CD14-positive monocyte (primary cell): ENCODE data around the gene OLFM1. TPM values are rescaled to one million over a fixed set of nuclear protein-coding genes. Genes with fewer than 3 reads are reported as not detected.
A peak's percentile ranks its signal among the peaks of the same experiment; 100 is the strongest.

Source experiments
- DNase-seq, 3 donors: peaks; one replicate each; pipeline ENCODE4 v3.0.0-alpha.2; 2011 to 2022
- H2AFZ ChIP-seq: 2 replicates; pipeline ENCODE4 v1.6.0; 2012; ENCODE audit warnings: mild to moderate bottlenecking, low read depth, low read length, inconsistent platforms; ENCODE audit not compliant: insufficient read depth, poor library complexity, severe bottlenecking
- H3K27ac ChIP-seq, 2 donors: 1 replicate in 1 of 2; 2 replicates in 1 of 2; pipeline ENCODE4 v1.5.1; 2012 to 2013; ENCODE audit warnings: low read length in 2 of 2, control low read depth in 1 of 2, inconsistent platforms in 1 of 2, low read depth in 1 of 2, mild to moderate bottlenecking in 1 of 2
- H3K27me3 ChIP-seq, 2 donors: one replicate each; pipeline versions ENCODE4 v1.6.0 to v1.6.1; 2011 to 2013; ENCODE audit warnings: low read length in 2 of 2; ENCODE audit not compliant: control insufficient read depth in 2 of 2, insufficient read depth in 2 of 2
- H3K36me3 ChIP-seq, 2 donors: replicated peaks in 1 of 2; 1 replicate in 1 of 2; 2 replicates in 1 of 2; pipeline versions ENCODE4 v1.5.1 to v1.6.1; 2012 to 2013; ENCODE audit warnings: low read length in 2 of 2, control low read depth in 1 of 2, inconsistent platforms in 1 of 2, mild to moderate bottlenecking in 1 of 2; ENCODE audit not compliant: insufficient read depth in 2 of 2, control insufficient read depth in 1 of 2
- H3K4me1 ChIP-seq, 2 donors: 1 replicate in 1 of 2; 2 replicates in 1 of 2; pipeline versions ENCODE4 v1.5.1 to v1.6.1; 2012 to 2013; ENCODE audit warnings: low read length in 2 of 2, control low read depth in 1 of 2, inconsistent platforms in 1 of 2, mild to moderate bottlenecking in 1 of 2, moderate library complexity in 1 of 2; ENCODE audit not compliant: insufficient read depth in 2 of 2, control insufficient read depth in 1 of 2
- H3K4me2 ChIP-seq: replicated peaks from 2 replicates; pipeline ENCODE3; 2012; ENCODE audit warnings: low read length, moderate library complexity, mild to moderate bottlenecking; ENCODE audit not compliant: poor library complexity, severe bottlenecking; ENCODE audit errors: extremely low read depth
- H3K4me3 ChIP-seq, 3 experiments: fragments of 200-600 bp in 1 of 3; sonication (generic) in 1 of 3; replicated peaks in 1 of 3; 1 replicate in 2 of 3; 2 replicates in 1 of 3; pipeline ENCODE4 v1.5.1; 2011 to 2013; ENCODE audit warnings: low read length in 3 of 3, mild to moderate bottlenecking in 3 of 3, control low read depth in 2 of 3, low read depth in 2 of 3, inconsistent platforms in 1 of 3, moderate library complexity in 1 of 3
- H3K79me2 ChIP-seq: 2 replicates; pipeline ENCODE4 v1.6.0; 2012; ENCODE audit warnings: mild to moderate bottlenecking, control low read depth, inconsistent platforms, low read length, moderate library complexity; ENCODE audit not compliant: insufficient read depth
- H3K9ac ChIP-seq: 2 replicates; pipeline ENCODE4 v1.6.0; 2017; ENCODE audit warnings: low read length, mild to moderate bottlenecking; ENCODE audit not compliant: insufficient read depth, poor library complexity, severe bottlenecking
- H3K9me3 ChIP-seq, 2 donors: replicated peaks in 1 of 2; 1 replicate in 1 of 2; 2 replicates in 1 of 2; pipeline versions ENCODE4 v1.5.1 to v1.6.1; 2012 to 2013; ENCODE audit warnings: low read length in 2 of 2, control low read depth in 1 of 2; ENCODE audit not compliant: control insufficient read depth in 1 of 2, insufficient read depth in 1 of 2
- H4K20me1 ChIP-seq: 2 replicates; pipeline ENCODE4 v1.6.0; 2012; ENCODE audit warnings: mild to moderate bottlenecking, low read length, control low read depth, moderate library complexity; ENCODE audit not compliant: insufficient read depth
- H3K27ac Mint-ChIP-seq, 7 donors: one replicate each; pipeline ENCODE4 v1.8.0; 2020; ENCODE audit warnings: mild to moderate bottlenecking in 7 of 7, mixed read lengths in 7 of 7, moderate library complexity in 6 of 7, inconsistent platforms in 2 of 7
- H3K27me3 Mint-ChIP-seq, 3 donors: one replicate each; pipeline ENCODE4 v1.8.0; 2021 to 2022; ENCODE audit warnings: low read depth in 3 of 3, mild to moderate bottlenecking in 3 of 3, mixed read lengths in 3 of 3, moderate library complexity in 3 of 3, inconsistent platforms in 1 of 3
- H3K36me3 Mint-ChIP-seq, 2 donors: one replicate each; pipeline ENCODE4 v1.8.0; 2020; ENCODE audit warnings: mixed read lengths in 2 of 2, inconsistent platforms in 1 of 2, mild to moderate bottlenecking in 1 of 2
- H3K4me1 Mint-ChIP-seq: one replicate; pipeline ENCODE4 v1.8.0; 2020; ENCODE audit warnings: mild to moderate bottlenecking, mixed read lengths
- H3K4me3 Mint-ChIP-seq, 2 donors: one replicate each; pipeline ENCODE4 v1.8.0; 2020; ENCODE audit warnings: mild to moderate bottlenecking in 2 of 2, mixed read lengths in 2 of 2, moderate library complexity in 1 of 2
- H3K9me3 Mint-ChIP-seq, 7 donors: one replicate each; pipeline ENCODE4 v1.8.0; 2020 to 2022; ENCODE audit warnings: mixed read lengths in 7 of 7, mild to moderate bottlenecking in 6 of 7, moderate library complexity in 6 of 7, inconsistent platforms in 2 of 7
- WGBS: methylation state at CpG from one replicate; pipeline ENCODE4 v1.1.5; 2013; ENCODE audit warnings: missing lambda C conversion rate; ENCODE audit not compliant: insufficient coverage; 5-methylcytosine and 5-hydroxymethylcytosine counted together
- intact Hi-C, 2 donors: fragments of 100-400 bp; cut with micrococcal nuclease; formaldehyde crosslinking; loops; one replicate each; pipeline versions ENCODE4 v1.15.0 to v1.15.1; 2023
- polyA plus RNA-seq, 3 donors: library from polyadenylated mRNA; depleted of rRNA in 1 of 3; unstranded in 2 of 3; stranded (reverse) in 1 of 3; fragments of 300-500 nt in 2 of 3; fragments of >200 nt in 1 of 3; fragmentation: Illumina TruSeq in 2 of 3; gene quantifications; 1 replicate in 2 of 3; 2 replicates in 1 of 3; pipeline ENCODE4 v1.2.3, GENCODE V29; 2012 to 2021
- TF ChIP-seq, protein P1 (sequence below): fragments of 200-600 bp; IDR thresholded peaks from one replicate; pipeline ENCODE4 v1.8.0; 2022; ENCODE audit warnings: antibody characterized with exemption, mild to moderate bottlenecking

The OLFM1 gene
- polyA plus RNA-seq, 3 donors: 7.6 to 10.9 (median 9.4) TPM

DNA sequence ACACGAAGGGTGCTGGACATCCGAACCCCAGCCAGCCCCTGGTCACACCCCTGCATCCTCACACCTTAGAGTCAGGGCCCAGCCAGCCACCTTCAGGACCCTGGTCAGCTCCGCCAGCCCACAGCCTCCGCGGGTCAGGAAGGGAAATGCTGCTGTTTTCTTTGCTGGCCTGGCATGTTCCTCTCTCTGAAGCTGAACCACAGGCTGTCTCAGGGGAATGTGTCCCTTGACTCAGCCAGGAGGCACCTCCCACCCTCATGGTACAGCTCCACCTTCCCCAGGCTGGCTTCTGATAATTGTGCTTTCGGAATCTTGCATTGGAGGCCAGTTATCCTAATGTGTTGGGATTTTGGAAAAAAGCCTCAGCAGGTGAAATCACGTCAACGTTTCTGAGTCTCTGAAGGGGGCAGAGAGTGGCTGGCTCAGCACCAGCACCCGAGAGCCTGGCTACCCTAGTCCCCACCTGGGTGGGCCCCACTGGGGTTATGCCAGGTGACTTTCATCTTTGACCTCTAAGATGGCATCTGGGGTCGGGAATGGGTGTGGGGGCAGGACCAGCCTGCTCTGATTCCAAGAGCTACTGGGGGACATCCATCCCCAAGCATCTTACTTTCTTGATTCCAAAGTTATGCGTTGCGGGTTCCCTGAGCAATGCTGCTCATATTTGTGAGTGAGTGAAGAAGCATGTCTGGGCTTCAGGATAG lies 9.8 kb upstream of the OLFM1 start:
- peaks cover 0 to 1% of the 10 kb centered on the region in 2 donors for H3K36me3 Mint-ChIP-seq
- Histone ChIP-seq H3K9ac (no peak overlapping the region), H3K27me3 (peaks cover 11 to 40% of the 10 kb centered on the region in 2 donors), H3K4me1 (no peaks in the 10 kb centered on the region), H3K4me2 (no peak overlapping the region), H3K36me3 (no peaks in the 10 kb centered on the region), H2AFZ (no peak overlapping the region), H3K9me3 (peaks cover 3 to 4% of the 10 kb centered on the region in 2 donors), H3K79me2 (no peaks in the 10 kb centered on the region), H3K27ac (no peak overlapping the region), H4K20me1 (no peaks in the 10 kb centered on the region), H3K4me3 (no peak overlapping the region)
- 31% methylated on average over 6 of the region's 12 CpGs for WGBS
- H3K27me3 Mint-ChIP-seq: peaks cover 38 to 61% (median 46%) of the 10 kb centered on the region in 3 donors
- DNase-seq: no peak
- peak overlapping the region in 1 of 7 donors; percentile 3 for H3K27ac Mint-ChIP-seq
- peaks cover 5% of the 10 kb centered on the region for H3K4me1 Mint-ChIP-seq
- H3K4me3 Mint-ChIP-seq: no peak overlapping the region
- TF ChIP-seq, protein P1, sequence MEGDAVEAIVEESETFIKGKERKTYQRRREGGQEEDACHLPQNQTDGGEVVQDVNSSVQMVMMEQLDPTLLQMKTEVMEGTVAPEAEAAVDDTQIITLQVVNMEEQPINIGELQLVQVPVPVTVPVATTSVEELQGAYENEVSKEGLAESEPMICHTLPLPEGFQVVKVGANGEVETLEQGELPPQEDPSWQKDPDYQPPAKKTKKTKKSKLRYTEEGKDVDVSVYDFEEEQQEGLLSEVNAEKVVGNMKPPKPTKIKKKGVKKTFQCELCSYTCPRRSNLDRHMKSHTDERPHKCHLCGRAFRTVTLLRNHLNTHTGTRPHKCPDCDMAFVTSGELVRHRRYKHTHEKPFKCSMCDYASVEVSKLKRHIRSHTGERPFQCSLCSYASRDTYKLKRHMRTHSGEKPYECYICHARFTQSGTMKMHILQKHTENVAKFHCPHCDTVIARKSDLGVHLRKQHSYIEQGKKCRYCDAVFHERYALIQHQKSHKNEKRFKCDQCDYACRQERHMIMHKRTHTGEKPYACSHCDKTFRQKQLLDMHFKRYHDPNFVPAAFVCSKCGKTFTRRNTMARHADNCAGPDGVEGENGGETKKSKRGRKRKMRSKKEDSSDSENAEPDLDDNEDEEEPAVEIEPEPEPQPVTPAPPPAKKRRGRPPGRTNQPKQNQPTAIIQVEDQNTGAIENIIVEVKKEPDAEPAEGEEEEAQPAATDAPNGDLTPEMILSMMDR: no peak
- intact Hi-C loops: no loop called here
- H3K9me3 Mint-ChIP-seq: peaks cover 0 to 13% (median 7%) of the 10 kb centered on the region in 7 donors

DNA sequence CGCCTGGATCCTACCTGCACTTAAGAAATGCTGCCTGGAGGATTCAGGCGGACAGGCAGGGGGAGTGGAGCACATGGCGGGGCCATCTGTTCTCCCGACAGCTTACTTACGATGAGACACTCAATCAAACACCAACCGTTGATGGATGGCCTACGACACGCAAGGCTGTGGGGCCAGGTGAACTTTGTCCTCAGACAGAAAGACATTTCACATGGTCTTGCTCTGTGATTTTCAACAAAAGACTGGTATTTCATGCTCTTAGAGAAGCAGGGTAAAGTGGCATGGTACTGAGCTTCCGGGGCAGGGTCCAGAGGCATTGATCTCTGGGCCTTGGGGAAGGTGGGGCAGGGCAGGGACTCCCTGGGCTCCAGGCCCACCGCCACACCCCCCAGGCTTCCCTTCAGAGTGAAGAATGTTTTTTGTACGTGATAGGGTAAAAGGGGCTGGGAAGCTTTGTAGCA lies 9.1 kb upstream of the OLFM1 start:
- WGBS: 86% methylated on average over 4 of the region's 11 CpGs
- Histone ChIP-seq H3K9ac (no peak overlapping the region), H2AFZ (no peak overlapping the region), H3K4me3 (no peak overlapping the region), H3K9me3 (peaks cover 3 to 4% of the 10 kb centered on the region in 2 donors), H3K27me3 (peaks cover 11 to 42% of the 10 kb centered on the region in 2 donors), H4K20me1 (no peaks in the 10 kb centered on the region), H3K79me2 (no peaks in the 10 kb centered on the region), H3K4me1 (no peaks in the 10 kb centered on the region), H3K36me3 (no peaks in the 10 kb centered on the region), H3K27ac (no peak overlapping the region), H3K4me2 (no peak overlapping the region)
- H3K4me1 Mint-ChIP-seq: peaks cover 5% of the 10 kb centered on the region
- intact Hi-C loops: no loop called here
- H3K27ac Mint-ChIP-seq: peak overlapping the region in 1 of 7 donors; percentile 3
- peaks cover 0 to 1% of the 10 kb centered on the region in 2 donors for H3K36me3 Mint-ChIP-seq
- TF ChIP-seq, protein P1: no peak
- DNase-seq: no peak
- peaks cover 38 to 60% (median 44%) of the 10 kb centered on the region in 3 donors for H3K27me3 Mint-ChIP-seq
- no peak overlapping the region for H3K4me3 Mint-ChIP-seq
- H3K9me3 Mint-ChIP-seq: peaks cover 0 to 13% (median 7%) of the 10 kb centered on the region in 7 donors
